ENCODE results near the gene ZNF638.

DNA sequence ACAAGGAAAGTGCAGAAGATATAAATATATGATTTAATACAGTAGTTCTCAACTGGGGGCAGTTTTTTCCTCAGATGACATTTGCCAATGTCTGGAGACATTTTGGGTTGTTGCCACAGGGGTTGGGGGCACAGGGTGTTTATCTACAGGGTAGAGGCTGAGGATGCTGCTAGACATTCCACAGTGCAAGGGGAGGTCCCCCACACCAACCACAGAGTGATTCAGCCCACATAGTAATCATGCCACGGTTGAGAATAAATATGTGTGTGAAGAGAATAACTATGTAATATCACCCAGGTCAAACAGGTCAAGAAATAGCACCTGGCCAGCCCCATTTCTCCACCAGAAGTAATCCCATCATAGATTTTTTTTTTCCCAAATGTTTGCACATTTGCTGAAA is 139.7 kb downstream of the ZNF638 start:
- TF ChIP-seq SRF (IDR thresholded peaks at IDR 0.05; ENCODE audit: low read depth) (no peak), POLR2A (IDR thresholded peaks at IDR 0.05; ENCODE audit: borderline replicate concordance, extremely low read depth, insufficient read depth, insufficient read length) (no peak), POLR2AphosphoS5 (IDR thresholded peaks at IDR 0.05; ENCODE audit: low read depth, low read length) (no peak)
- TF ChIP-seq, protein P1, sequence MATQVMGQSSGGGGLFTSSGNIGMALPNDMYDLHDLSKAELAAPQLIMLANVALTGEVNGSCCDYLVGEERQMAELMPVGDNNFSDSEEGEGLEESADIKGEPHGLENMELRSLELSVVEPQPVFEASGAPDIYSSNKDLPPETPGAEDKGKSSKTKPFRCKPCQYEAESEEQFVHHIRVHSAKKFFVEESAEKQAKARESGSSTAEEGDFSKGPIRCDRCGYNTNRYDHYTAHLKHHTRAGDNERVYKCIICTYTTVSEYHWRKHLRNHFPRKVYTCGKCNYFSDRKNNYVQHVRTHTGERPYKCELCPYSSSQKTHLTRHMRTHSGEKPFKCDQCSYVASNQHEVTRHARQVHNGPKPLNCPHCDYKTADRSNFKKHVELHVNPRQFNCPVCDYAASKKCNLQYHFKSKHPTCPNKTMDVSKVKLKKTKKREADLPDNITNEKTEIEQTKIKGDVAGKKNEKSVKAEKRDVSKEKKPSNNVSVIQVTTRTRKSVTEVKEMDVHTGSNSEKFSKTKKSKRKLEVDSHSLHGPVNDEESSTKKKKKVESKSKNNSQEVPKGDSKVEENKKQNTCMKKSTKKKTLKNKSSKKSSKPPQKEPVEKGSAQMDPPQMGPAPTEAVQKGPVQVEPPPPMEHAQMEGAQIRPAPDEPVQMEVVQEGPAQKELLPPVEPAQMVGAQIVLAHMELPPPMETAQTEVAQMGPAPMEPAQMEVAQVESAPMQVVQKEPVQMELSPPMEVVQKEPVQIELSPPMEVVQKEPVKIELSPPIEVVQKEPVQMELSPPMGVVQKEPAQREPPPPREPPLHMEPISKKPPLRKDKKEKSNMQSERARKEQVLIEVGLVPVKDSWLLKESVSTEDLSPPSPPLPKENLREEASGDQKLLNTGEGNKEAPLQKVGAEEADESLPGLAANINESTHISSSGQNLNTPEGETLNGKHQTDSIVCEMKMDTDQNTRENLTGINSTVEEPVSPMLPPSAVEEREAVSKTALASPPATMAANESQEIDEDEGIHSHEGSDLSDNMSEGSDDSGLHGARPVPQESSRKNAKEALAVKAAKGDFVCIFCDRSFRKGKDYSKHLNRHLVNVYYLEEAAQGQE (IDR thresholded peaks at IDR 0.05; ENCODE audit: low read depth) = no peak
- TF ChIP-seq, protein P2, sequence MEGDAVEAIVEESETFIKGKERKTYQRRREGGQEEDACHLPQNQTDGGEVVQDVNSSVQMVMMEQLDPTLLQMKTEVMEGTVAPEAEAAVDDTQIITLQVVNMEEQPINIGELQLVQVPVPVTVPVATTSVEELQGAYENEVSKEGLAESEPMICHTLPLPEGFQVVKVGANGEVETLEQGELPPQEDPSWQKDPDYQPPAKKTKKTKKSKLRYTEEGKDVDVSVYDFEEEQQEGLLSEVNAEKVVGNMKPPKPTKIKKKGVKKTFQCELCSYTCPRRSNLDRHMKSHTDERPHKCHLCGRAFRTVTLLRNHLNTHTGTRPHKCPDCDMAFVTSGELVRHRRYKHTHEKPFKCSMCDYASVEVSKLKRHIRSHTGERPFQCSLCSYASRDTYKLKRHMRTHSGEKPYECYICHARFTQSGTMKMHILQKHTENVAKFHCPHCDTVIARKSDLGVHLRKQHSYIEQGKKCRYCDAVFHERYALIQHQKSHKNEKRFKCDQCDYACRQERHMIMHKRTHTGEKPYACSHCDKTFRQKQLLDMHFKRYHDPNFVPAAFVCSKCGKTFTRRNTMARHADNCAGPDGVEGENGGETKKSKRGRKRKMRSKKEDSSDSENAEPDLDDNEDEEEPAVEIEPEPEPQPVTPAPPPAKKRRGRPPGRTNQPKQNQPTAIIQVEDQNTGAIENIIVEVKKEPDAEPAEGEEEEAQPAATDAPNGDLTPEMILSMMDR (IDR thresholded peaks at IDR 0.05 in 2 of 3, conservative IDR thresholded peaks at IDR 0.05 in 1 of 3; ENCODE audit: borderline replicate concordance in 1 of 3, insufficient read depth in 1 of 3, low read depth in 2 of 3, low read length in 2 of 3) = no peak
